ENCODE data around the gene OLFML3.

DNA sequence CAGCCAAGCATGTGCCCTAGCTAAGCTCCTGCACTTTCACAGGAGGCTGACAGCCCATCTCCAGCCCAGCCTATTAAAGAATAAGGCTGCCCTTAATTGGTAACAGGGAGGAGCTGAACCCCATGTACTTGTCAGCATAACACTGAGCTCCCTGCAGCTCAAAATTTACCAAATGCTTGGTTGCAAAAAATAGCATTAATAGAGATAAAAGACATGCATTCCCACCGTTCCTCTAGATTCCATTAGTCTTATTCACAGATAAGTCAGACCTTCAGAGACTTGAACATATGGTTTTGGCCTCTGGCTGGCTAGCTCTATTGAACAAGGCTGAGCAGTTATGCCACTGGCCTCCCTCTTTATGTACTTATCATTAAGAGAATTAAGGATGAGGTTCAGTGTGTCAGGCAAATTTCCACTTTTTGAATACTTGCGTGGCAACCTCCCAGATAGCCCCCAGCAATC lies 29.2 kb downstream of the OLFML3 start:
- TF ChIP-seq POLR2AphosphoS5 (IDR thresholded peaks at IDR 0.05; ENCODE audit: low read depth, low read length) (no peak), TAF1 (IDR thresholded peaks at IDR 0.05; ENCODE audit: borderline replicate concordance, insufficient read depth, low read length) (no peak), FOXP2 (optimal IDR thresholded peaks at IDR 0.05; ENCODE audit: borderline replicate concordance, extremely low read depth, extremely low read length, insufficient read depth) (no peak), SIN3A (IDR thresholded peaks at IDR 0.05; ENCODE audit: borderline replicate concordance, insufficient read depth, low read length) (no peak)
- TF ChIP-seq, protein P1, sequence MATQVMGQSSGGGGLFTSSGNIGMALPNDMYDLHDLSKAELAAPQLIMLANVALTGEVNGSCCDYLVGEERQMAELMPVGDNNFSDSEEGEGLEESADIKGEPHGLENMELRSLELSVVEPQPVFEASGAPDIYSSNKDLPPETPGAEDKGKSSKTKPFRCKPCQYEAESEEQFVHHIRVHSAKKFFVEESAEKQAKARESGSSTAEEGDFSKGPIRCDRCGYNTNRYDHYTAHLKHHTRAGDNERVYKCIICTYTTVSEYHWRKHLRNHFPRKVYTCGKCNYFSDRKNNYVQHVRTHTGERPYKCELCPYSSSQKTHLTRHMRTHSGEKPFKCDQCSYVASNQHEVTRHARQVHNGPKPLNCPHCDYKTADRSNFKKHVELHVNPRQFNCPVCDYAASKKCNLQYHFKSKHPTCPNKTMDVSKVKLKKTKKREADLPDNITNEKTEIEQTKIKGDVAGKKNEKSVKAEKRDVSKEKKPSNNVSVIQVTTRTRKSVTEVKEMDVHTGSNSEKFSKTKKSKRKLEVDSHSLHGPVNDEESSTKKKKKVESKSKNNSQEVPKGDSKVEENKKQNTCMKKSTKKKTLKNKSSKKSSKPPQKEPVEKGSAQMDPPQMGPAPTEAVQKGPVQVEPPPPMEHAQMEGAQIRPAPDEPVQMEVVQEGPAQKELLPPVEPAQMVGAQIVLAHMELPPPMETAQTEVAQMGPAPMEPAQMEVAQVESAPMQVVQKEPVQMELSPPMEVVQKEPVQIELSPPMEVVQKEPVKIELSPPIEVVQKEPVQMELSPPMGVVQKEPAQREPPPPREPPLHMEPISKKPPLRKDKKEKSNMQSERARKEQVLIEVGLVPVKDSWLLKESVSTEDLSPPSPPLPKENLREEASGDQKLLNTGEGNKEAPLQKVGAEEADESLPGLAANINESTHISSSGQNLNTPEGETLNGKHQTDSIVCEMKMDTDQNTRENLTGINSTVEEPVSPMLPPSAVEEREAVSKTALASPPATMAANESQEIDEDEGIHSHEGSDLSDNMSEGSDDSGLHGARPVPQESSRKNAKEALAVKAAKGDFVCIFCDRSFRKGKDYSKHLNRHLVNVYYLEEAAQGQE (IDR thresholded peaks at IDR 0.05; ENCODE audit: insufficient read depth in 1 of 2, low read depth in 2 of 2, low read length in 2 of 2): no peak

All from PFSK-1 (cell line).